ENCODE measurements around the gene QRFP. TPM values are rescaled to one million over a fixed set of nuclear protein-coding genes. Genes with fewer than 3 reads are reported as not detected.

The QRFP gene
- total RNA-seq, 1 experiment from 2014 or later: not detected

- Mint-ChIP-seq H3K4me1 (peaks cover 3 to 4% of the 10 kb centered on the region in 2 experiments; a peak in 2 of 4 replicates), H3K27ac (peak overlapping the region in 1 of 3 experiments; percentile 44; a peak in 1 of 7 replicates), H3K27me3 (ENCODE audit: low read depth) (no peaks in the 10 kb centered on the region), H3K36me3 (ENCODE audit: insufficient read depth in 1 of 3, low read depth in 3 of 3) (peaks cover 23 to 58% (median 50%) of the 10 kb centered on the region in 3 experiments; a peak in 6 of 7 replicates), H3K4me3 (no peak overlapping the region), H3K9me3 (no peaks in the 10 kb centered on the region)
- no peak overlapping the region for H3K56ac ChIP-seq (ENCODE audit: insufficient read length, low read depth, low read length)
- H3T11ph ChIP-seq (ENCODE audit: low read length): no peak overlapping the region
- no peak overlapping the region for H3K23ac ChIP-seq (ENCODE audit: insufficient read length, low read depth, low read length)
- H2BK15ac ChIP-seq (ENCODE audit: low read depth, low read length): no peak overlapping the region
- H2AK5ac ChIP-seq (ENCODE audit: insufficient read length, low read length): no peak overlapping the region
- H3K79me1 ChIP-seq (ENCODE audit: insufficient read depth, low read depth, low read length, poor library complexity, severe bottlenecking): no peaks in the 10 kb centered on the region
- no peaks in the 10 kb centered on the region for H4K20me1 ChIP-seq (ENCODE audit: control insufficient read depth, insufficient read depth, insufficient read length)
- H3K27ac ChIP-seq (ENCODE audit: insufficient read length, low read depth, low read length): no peak overlapping the region
- H2AFZ ChIP-seq (ENCODE audit: low read length): no peak overlapping the region
- no peaks in the 10 kb centered on the region for H3K27me3 ChIP-seq (ENCODE audit: insufficient read depth, low read length)
- H3K79me2 ChIP-seq (ENCODE audit: insufficient read depth, low read length): no peaks in the 10 kb centered on the region
- H4K8ac ChIP-seq (replicated peaks; ENCODE audit: insufficient read length, low read depth, low read length): no peak overlapping the region
- no peaks in the 10 kb centered on the region for H3K23me2 ChIP-seq (ENCODE audit: insufficient read length, low read depth, low read length, poor library complexity, severe bottlenecking)
- no peak overlapping the region for H3K9ac ChIP-seq (ENCODE audit: extremely low read depth, insufficient read length, low read length)
- no peak overlapping the region for H4K5ac ChIP-seq (ENCODE audit: insufficient read length, low read depth, low read length)
- no peak overlapping the region for H3K14ac ChIP-seq (ENCODE audit: insufficient read depth, low read length)
- H3K4me2 ChIP-seq (ENCODE audit: insufficient read depth, insufficient read length, low read length): no peak overlapping the region
- H3K18ac ChIP-seq (ENCODE audit: insufficient read length, low read depth, low read length): no peak overlapping the region
- no peak overlapping the region for H2BK20ac ChIP-seq (ENCODE audit: low read depth, low read length, poor library complexity, severe bottlenecking)
- H3K9me3 ChIP-seq (ENCODE audit: control insufficient read depth, low read depth, low read length): no peaks in the 10 kb centered on the region
- no peak for TF ChIP-seq CTCF (conservative IDR thresholded peaks at IDR 0.05)
- no peaks in the 10 kb centered on the region for H3K4me1 ChIP-seq (ENCODE audit: insufficient read depth, low read length)
- H3K4ac ChIP-seq (ENCODE audit: low read depth, low read length): no peak overlapping the region
- WGBS (ENCODE audit: extremely low coverage, insufficient read length, low lambda C conversion rate): no CpG with 5 or more reads among the region's 9 CpGs
- H2BK5ac ChIP-seq (ENCODE audit: insufficient read length, low read length): no peak overlapping the region
- no peak overlapping the region for H2BK12ac ChIP-seq (ENCODE audit: insufficient read length, low read depth, low read length)
- no peak for DNase-seq
- no peak overlapping the region for H4K91ac ChIP-seq (ENCODE audit: insufficient read length, low read depth, low read length)
- no peak overlapping the region for H2BK120ac ChIP-seq (ENCODE audit: low read depth, low read length, poor library complexity, severe bottlenecking)
Measured at GRCh38 chr9:130867556-130867955, 29.1 kb downstream of the QRFP start.
